UCSD-AML1 (cell line): ENCODE measurements around the gene CUX1.
"Not testable (repeated sequence)": the region's sequence is repeated elsewhere in the genome, so short reads cannot be mapped to it uniquely, and the experiment has no call there.

Experiments used
- DNase-seq: peaks from one replicate; lab custom pipeline; 2025; ENCODE audit not compliant: unreplicated experiment; lab: John Stamatoyannopoulos, UW

CUX1 gene

DNA sequence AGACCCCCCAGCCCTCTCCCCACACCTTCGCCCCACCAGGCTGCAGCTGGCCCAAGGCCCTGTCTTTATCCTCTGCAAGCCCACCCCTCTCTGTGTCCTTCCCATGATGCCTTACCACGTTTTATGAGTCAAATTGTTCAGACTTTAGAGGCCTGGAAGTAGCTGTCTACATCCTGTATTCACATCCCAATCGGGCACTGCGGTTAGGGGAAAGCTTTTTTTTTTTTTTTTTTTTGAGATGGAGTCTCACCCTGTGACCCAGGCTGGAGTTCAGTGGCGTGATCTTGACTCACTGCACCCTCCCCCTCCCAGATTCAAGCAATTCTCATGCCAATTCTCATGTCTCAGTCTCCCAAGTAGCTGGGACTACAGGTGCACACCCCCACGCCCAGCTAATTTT, 347.7 kb downstream of the CUX1 start:
- no peak for DNase-seq

GRCh38 chr7:102167254-102167653, 349.8 kb downstream of the CUX1 start:
- DNase-seq = no peak

DNA sequence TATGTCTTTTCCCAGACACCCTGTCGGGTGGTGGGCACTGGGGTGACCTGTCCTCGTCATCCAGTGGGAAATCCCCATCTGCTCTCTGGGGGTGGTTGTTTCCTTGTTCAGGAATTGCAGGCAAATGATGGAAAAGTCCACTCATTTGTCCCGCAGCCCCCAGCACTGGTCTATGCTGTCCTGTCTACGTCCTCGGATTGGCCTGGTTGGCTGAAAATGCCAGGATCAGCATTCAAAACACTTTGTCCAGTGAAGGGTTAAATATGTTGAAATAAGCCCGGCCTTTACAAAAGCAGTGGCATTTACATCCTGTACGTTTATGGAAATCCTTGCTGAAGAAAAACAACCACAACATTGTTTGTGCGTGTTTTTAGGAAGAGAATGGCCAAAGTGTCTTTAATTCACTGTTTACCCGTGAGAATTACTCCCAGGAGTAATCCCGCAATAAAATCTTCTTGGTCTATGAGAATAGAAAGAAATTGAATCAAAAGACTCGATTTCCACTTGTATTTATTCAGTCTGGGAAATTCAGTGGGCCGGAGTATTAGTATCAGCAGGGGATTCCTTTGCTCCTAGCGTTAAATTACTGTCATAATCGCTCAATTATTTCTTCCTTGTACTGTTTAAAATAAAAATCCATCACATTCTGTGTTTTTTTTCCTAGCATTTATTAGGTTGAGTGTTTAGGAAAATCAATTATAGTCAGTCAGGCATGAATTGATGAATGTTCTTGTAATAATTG, 352.4 kb downstream of the CUX1 start:
- DNase-seq = no peak

GRCh38 chr7:102170393-102170970, 353.1 kb downstream of the CUX1 start:
- no peak for DNase-seq

DNA sequence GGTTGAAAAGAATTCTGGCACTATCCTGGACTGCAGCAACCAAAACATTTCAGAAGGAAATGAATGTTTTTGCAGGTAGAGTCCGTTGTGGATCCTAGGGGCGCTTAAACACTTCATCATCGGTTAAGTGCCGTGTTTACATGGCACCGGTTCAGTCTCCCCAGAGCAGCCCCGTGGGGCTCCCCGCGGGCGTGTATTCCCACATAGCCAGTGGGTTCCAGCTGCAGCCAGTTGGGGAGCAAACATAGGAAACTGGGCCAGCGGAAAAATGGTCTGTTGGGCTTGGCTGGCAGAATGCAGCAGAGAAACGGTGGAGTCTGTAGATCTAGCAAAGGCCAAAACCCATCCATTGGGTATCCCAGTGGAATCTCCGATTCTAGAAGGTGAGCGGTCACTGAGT, 356.2 kb downstream of the CUX1 start:
- no peak for DNase-seq

- no peak for DNase-seq
These were observed 358.2 kb downstream of the CUX1 start for GRCh38 chr7:102175423-102176170.

- no peak for DNase-seq
These were observed 361.0 kb downstream of the CUX1 start for GRCh38 chr7:102178410-102178809.

DNA sequence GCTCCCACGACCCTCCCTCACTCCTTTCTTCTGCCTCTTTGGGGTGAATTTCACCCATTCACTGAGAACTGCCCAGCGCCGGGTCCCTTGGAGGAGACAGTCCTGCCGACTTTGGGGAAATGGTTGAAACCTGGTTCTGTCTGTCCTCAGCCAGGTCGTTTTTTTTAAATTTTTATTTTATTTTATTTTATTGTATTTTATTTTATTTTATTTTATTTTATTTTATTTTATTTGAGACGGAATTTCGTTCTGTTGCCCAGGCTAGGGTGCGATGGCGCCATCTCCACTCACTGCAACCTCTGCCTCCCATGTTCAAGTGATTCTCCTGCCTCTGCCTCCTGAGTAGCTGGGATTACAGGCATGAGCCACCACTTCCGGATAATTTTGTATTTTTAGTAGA, 363.3 kb downstream of the CUX1 start:
- DNase-seq = no peak

DNA sequence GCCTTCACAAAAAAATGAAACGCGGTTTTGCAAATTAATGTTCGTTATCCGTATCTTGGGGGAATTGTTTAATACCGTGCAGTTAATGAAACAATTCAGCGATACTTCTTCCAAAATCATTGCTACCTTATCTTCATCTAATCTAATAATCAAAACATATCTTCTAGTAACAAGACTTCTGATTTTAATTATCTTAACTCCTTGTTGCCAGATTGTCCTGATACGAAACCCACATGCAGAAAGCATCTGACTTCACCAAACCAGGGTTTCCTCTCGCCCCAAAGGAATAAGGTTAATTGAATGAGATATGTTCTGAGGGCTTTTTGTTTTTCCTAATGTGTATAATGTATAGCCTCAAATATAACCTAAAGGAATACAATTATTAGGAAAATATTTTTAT, 364.1 kb downstream of the CUX1 start:
- no peak for DNase-seq

GRCh38 chr7:102182016-102182415, 364.6 kb downstream of the CUX1 start:
- no peak for DNase-seq

GRCh38 chr7:102183848-102184247, 366.4 kb downstream of the CUX1 start:
- not testable (repeated sequence) for DNase-seq

GRCh38 chr7:102184303-102184702, 366.9 kb downstream of the CUX1 start:
- no peak for DNase-seq

DNA sequence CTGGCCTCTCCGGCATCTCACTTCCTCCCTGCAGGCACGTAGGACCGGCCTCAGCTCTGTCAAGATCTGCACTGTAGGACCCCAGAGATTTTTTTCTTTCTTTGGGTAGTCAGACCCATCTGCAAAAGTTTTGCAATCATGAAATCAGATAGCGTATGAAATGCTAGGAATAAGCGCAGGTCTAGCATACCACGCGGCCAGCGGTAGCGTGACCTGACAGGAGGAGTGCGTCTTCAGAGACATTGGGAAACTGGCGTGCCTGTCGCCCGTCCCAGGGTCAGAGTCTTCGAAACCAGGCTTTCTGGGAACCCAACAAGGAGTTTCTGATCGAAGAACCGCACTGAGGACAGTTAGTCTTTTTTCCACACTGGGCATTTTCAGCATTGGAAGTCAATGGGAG, 368.4 kb downstream of the CUX1 start:
- no peak for DNase-seq

GRCh38 chr7:102186306-102186705, 368.9 kb downstream of the CUX1 start:
- no peak for DNase-seq

DNA sequence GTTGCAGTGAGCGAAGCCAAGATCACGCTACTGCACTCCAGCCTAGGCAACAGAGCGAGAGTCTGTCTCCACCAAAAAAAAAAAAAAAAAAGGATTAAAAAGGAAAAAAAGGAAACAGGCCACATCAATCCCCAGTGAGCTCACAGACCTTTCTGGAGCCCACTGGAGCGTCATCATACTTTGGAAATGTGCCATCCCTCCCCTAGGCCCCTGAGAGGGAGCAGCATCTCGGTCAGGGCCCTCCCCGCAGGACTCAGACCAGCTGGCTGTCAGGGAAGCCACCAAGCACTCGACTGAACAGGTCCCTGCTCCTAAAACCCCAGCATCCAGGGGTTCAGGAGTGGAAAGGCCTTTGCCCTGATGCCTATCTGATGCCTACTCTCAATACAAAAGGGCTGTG, 371.3 kb downstream of the CUX1 start:
- DNase-seq = no peak

GRCh38 chr7:102189756-102190155, 372.3 kb downstream of the CUX1 start:
- DNase-seq = no peak

GRCh38 chr7:102190776-102191350, 373.4 kb downstream of the CUX1 start:
- no peak for DNase-seq

DNA sequence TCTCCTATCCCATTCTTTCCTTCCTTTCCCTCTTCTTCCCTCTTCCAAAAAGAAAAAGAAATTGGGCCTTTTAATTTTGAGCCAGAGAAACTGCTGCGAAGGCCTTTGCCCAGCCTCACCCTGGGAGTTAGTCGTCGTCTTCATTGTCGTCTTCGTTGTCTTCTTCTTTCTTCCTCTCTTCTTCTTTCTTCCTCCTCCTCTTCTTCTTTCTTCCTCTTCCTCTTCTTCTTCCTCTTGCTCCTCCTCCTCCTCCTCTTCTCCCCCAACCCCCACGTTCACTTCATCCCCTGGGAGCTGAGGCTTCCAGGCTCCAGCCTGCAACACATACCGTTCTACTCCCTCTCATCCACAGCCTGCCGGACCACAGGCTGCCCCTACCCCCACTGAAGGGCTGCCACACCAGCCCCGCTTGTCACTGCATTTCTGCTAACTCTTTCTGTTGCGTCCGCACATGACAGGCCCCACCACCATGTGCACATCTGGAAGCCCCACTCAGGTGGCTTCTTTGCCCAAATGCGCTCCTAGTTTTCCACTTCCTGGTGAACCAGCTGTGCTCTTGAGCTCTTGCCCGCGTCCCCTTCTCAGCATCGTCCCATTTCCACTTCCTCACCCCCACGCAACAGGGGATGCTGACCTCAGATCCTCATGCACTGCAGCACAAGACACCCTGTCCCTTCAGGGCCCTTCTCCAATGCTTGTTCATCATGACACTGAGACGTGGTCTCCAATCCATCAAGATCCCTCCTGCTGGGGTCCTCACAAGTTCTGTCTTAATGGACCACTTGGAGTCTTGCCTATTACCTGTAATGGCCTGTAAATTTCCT, 374.3 kb downstream of the CUX1 start:
- no peak for DNase-seq

DNA sequence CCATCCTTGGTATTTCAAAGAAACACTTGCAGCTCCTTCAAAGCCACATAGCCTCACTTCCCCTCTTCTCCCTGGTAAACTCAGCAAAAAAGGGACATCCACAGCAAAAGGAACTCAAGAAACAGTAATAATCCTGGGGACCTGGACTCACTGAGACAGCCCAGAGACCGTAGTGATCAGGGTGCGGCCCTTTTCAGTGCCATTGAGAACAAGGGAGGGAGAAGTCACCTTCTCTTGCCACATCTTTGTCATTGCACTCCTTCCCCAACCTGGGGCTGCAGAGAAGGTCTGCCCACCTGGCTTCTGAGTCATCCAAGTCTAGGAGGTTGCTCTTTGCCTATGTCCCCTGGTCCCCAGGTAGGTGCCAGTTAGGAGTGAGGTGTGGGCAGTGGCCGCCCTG, 375.4 kb downstream of the CUX1 start:
- no peak for DNase-seq

- no peak for DNase-seq
These were observed 376.4 kb downstream of the CUX1 start for GRCh38 chr7:102193806-102194205.

- no peak for DNase-seq
These were observed 377.9 kb downstream of the CUX1 start for GRCh38 chr7:102195361-102195760.
